HepG2 (cell line): Measurements from ENCODE around the gene PLXNA4. TPM values are rescaled to one million over a fixed set of nuclear protein-coding genes. Genes with fewer than 3 reads are reported as not detected.

ENCODE experiments used
- ATAC-seq: fragments of 200-7000 bp; cut with Tn5 transposase; 3 replicates; pipeline ENCODE4 v1.9.1; 2020; ENCODE audit warnings: mild to moderate bottlenecking, moderate library complexity
- BruUV-seq: library from RNA; stranded (reverse); fragments of 400-500 nt; replicated peaks from 2 replicates; lab custom pipeline; 2021; lab: Mats Ljungman, UMichigan
- CTCF ChIA-PET: fragments of 300-600 bp; formaldehyde crosslinking; extraction: SDS; loops from one replicate; lab custom pipeline; 2021; ENCODE audit warnings: low total read pairs, inconsistent platforms, low intra/inter-chr PET ratio; lab: Yijun Ruan, JAX
- POLR2A ChIA-PET: fragments of 350-600 bp; sonication (Branson Sonifier 250); formaldehyde crosslinking; loops from one replicate; lab custom pipeline; 2020; ENCODE audit warnings: antibody characterized with exemption, inconsistent platforms; lab: Yijun Ruan, JAX
- DNase-seq: peaks from one replicate; pipeline ENCODE4 v3.0.0-alpha.2; 2015; ENCODE audit warnings: low spot score
- FAIRE-seq: peaks from 3 replicates; lab custom pipeline; 2011; peaks lifted over from hg19 to GRCh38; lab: Jason Lieb, UNC
- H2AFZ ChIP-seq: one replicate; pipeline ENCODE4 v1.6.1; 2011; ENCODE audit warnings: low read length, inconsistent platforms
- H3K27ac ChIP-seq: fragments of 300-600 bp; 3 replicates; pipeline ENCODE4 v1.8.0; 2011; ENCODE audit warnings: mixed run types, mild to moderate bottlenecking, mixed read lengths, low read length, inconsistent platforms; ENCODE audit not compliant: insufficient read depth; ENCODE audit errors: extremely low read length
- H3K27me3 ChIP-seq, 2 experiments: fragments of 200-600 bp in 1 of 2; 2 replicates in 1 of 2; 3 replicates in 1 of 2; pipeline versions ENCODE4 v1.6.0 to v1.8.0; 2011; ENCODE audit warnings: low read length in 2 of 2, mild to moderate bottlenecking in 2 of 2, moderate library complexity in 2 of 2, inconsistent platforms in 1 of 2; ENCODE audit not compliant: insufficient read depth in 2 of 2, control insufficient read depth in 1 of 2
- H3K36me3 ChIP-seq, 2 experiments: fragments of 200-600 bp in 1 of 2; replicated peaks in 1 of 2; 2 replicates in 1 of 2; 3 replicates in 1 of 2; pipeline versions ENCODE4 v1.5.1 to v1.8.0; 2011; ENCODE audit warnings: low read length in 2 of 2, inconsistent platforms in 1 of 2; ENCODE audit not compliant: insufficient read depth in 2 of 2, control insufficient read depth in 1 of 2
- H3K4me1 ChIP-seq: 2 replicates; pipeline ENCODE4 v1.5.1; 2012; ENCODE audit warnings: low read length, inconsistent platforms; ENCODE audit not compliant: insufficient read depth
- H3K4me2 ChIP-seq: 2 replicates; pipeline ENCODE4 v1.6.0; 2011; ENCODE audit warnings: low read depth, low read length, inconsistent platforms
- H3K4me3 ChIP-seq, 3 experiments: fragments of 200-600 bp in 1 of 3; sonication (generic), shearing (Covaris generic) in 1 of 3; replicated peaks in 1 of 3; 2 replicates each; pipeline ENCODE4 v1.5.1; 2011 to 2016; ENCODE audit warnings: low read length in 3 of 3, inconsistent platforms in 2 of 3, low read depth in 2 of 3, mild to moderate bottlenecking in 2 of 3, control low read depth in 1 of 3, mixed read lengths in 1 of 3; ENCODE audit not compliant: insufficient read depth in 1 of 3
- H3K79me2 ChIP-seq: one replicate; pipeline ENCODE4 v1.6.1; 2011; ENCODE audit warnings: low read length, inconsistent platforms; ENCODE audit not compliant: insufficient read depth
- H3K9ac ChIP-seq: 2 replicates; pipeline ENCODE4 v1.6.0; 2011; ENCODE audit warnings: mild to moderate bottlenecking, low read depth, low read length, inconsistent platforms; ENCODE audit not compliant: insufficient read depth
- H3K9me3 ChIP-seq: 2 replicates; pipeline ENCODE4 v1.5.1; 2012; ENCODE audit warnings: mild to moderate bottlenecking, low read length
- H4K20me1 ChIP-seq: 2 replicates; pipeline ENCODE4 v1.6.0; 2011; ENCODE audit warnings: inconsistent platforms, mild to moderate bottlenecking, low read length, moderate library complexity; ENCODE audit not compliant: insufficient read depth
- DPF2 ChIP-seq: sonication (generic); formaldehyde crosslinking; IDR thresholded peaks from 2 replicates; pipeline ENCODE4 v1.4.0; 2020; ENCODE audit warnings: mild to moderate bottlenecking, low read depth, missing genetic modification reagents, borderline replicate concordance
- HIVEP1 ChIP-seq: sonication (generic); formaldehyde crosslinking; IDR thresholded peaks from 2 replicates; pipeline ENCODE4 v1.4.0; 2020; ENCODE audit warnings: mild to moderate bottlenecking, missing genetic modification reagents
- MAFF ChIP-seq: IDR thresholded peaks from 2 replicates; pipeline ENCODE4 v1.6.1; 2011; ENCODE audit warnings: low read depth, low read length, improper control_type of control experiment
- POLR2A ChIP-seq, 2 experiments: IDR thresholded peaks; 2 replicates each; pipeline ENCODE4 v1.6.1; 2011; ENCODE audit warnings: low read depth in 2 of 2, low read length in 2 of 2, mild to moderate bottlenecking in 1 of 2, moderate library complexity in 1 of 2; ENCODE audit not compliant: insufficient read depth in 1 of 2
- RBM39 ChIP-seq: fragments of 200-400 bp; formaldehyde crosslinking; IDR thresholded peaks from one replicate; pipeline ENCODE4 v1.6.1; 2018; ENCODE audit warnings: antibody characterized with exemption, mild to moderate bottlenecking, low read depth, low read length; ENCODE audit not compliant: poor library complexity, severe bottlenecking
- SRY ChIP-seq: sonication (generic); formaldehyde crosslinking; IDR thresholded peaks from 2 replicates; pipeline ENCODE4 v1.8.0; 2022; ENCODE audit warnings: mild to moderate bottlenecking, missing genetic modification reagents
- TCF7L2 ChIP-seq: IDR thresholded peaks from 2 replicates; pipeline ENCODE4 v1.6.1; 2011; ENCODE audit warnings: mild to moderate bottlenecking, low read depth, low read length, moderate library complexity
- ZFP36L1 ChIP-seq: sonication (generic); formaldehyde crosslinking; IDR thresholded peaks from 2 replicates; pipeline ENCODE4 v1.8.0; 2022; ENCODE audit warnings: mild to moderate bottlenecking, missing genetic modification reagents, moderate library complexity
- ZFP91 ChIP-seq: sonication (generic); formaldehyde crosslinking; IDR thresholded peaks from 2 replicates; pipeline ENCODE4 v1.9.0; 2022; ENCODE audit warnings: missing genetic modification reagents, mild to moderate bottlenecking, borderline replicate concordance
- ZNF207 ChIP-seq: fragments of 450-650 bp; IDR thresholded peaks from 2 replicates; pipeline ENCODE4 v1.6.1; 2016; ENCODE audit warnings: antibody characterized with exemption, borderline replicate concordance
- ZNF367 ChIP-seq: sonication (generic); formaldehyde crosslinking; IDR thresholded peaks from 2 replicates; pipeline ENCODE4 v1.4.0; 2020; ENCODE audit warnings: missing genetic modification reagents, borderline replicate concordance
- ZNF674 ChIP-seq: sonication (generic); formaldehyde crosslinking; IDR thresholded peaks from 2 replicates; pipeline ENCODE4 v1.5.0; 2020; ENCODE audit warnings: low read depth, mild to moderate bottlenecking, missing genetic modification reagents
- ZNF883 ChIP-seq: sonication (generic); formaldehyde crosslinking; IDR thresholded peaks from 2 replicates; pipeline ENCODE4 v1.5.1; 2020; ENCODE audit warnings: mild to moderate bottlenecking, missing genetic modification reagents; ENCODE audit errors: not compliant biosample characterization
- WGBS: methylation state at CpG from one replicate; pipeline ENCODE4 v1.1.6; 2017; ENCODE audit warnings: low lambda C conversion rate; 5-methylcytosine and 5-hydroxymethylcytosine counted together
- in situ Hi-C: cut with HindIII; loops from 2 replicates; pipeline ENCODE4 v1.10.0; 2017; ENCODE audit warnings: low pct_unique_long_range_greater_than_20kb; ENCODE audit not compliant: extremely low pct_ligation_motif_present
- intact Hi-C: fragments of 100-400 bp; cut with micrococcal nuclease; formaldehyde crosslinking; loops from one replicate; pipeline ENCODE4 v1.10.0; 2022; ENCODE audit not compliant: unreplicated experiment
- polyA plus RNA-seq, 8 experiments: library from polyadenylated mRNA; depleted of rRNA in 3 of 8; stranded (reverse) in 7 of 8; unstranded in 1 of 8; fragments of >200 nt; fragmentation: Illumina TruSeq in 4 of 8; extraction: Trizol in 4 of 8; gene quantifications; 2 replicates each; pipeline versions ENCODE4 v1.2.1 to v1.2.3, GENCODE V29; 2011 to 2016; ENCODE audit warnings: low read depth in 4 of 8, missing spikeins in 1 of 8, mixed read lengths in 1 of 8; ENCODE audit not compliant: insufficient read depth in 1 of 8
- total RNA-seq, 5 experiments: library from RNA; depleted of rRNA; stranded (reverse); fragments of >200 nt; fragmentation: Illumina TruSeq; extraction: Trizol; gene quantifications; 2 replicates each; pipeline ENCODE4 v1.2.3, GENCODE V29; 2016; ENCODE audit warnings: low read depth in 1 of 5
- TF ChIP-seq, protein P1 (sequence below): sonication (generic); formaldehyde crosslinking; IDR thresholded peaks from 2 replicates; pipeline ENCODE4 v1.8.0; 2022; ENCODE audit warnings: missing genetic modification reagents, mild to moderate bottlenecking, borderline replicate concordance
- TF ChIP-seq, protein P2 (sequence below): IDR thresholded peaks from 2 replicates; pipeline ENCODE4 v1.6.1; 2012; ENCODE audit warnings: low read depth, low read length, improper control_type of control experiment
- TF ChIP-seq, protein P3 (sequence below): sonication (generic); formaldehyde crosslinking; IDR thresholded peaks from 2 replicates; pipeline ENCODE4 v1.4.0; 2020; ENCODE audit warnings: mild to moderate bottlenecking, missing genetic modification reagents, borderline replicate concordance

PLXNA4 gene
- total and polyA plus RNA-seq, 2 of the 13 experiments (the other 11 are each of a cell fraction or from before 2014, with no cell fraction given) = 0.01 to 0.04 TPM

GRCh38 chr7:132359743-132360142 lies 216.5 kb downstream of the PLXNA4 start:
- no peak overlapping the region for H3K4me2 ChIP-seq
- intact Hi-C loops (no loop called here), in situ Hi-C loops (no loop called here)
- TF ChIP-seq SRY (no peak), ZFP36L1 (CRISPR knock-in tag) (no peak), MAFF (no peak), DPF2 (no peak), ZNF367 (CRISPR knock-in tag) (no peak), TCF7L2 (no peak), HIVEP1 (no peak), POLR2A (IDR thresholded peaks at IDR 0.05; ENCODE audit: insufficient read depth in 1 of 2, low read depth in 2 of 2, low read length in 2 of 2) (no peak), ZNF207 (no peak), ZNF674 (CRISPR knock-in tag) (no peak), ZFP91 (CRISPR knock-in tag) (no peak), ZNF883 (CRISPR knock-in tag) (no peak), RBM39 (no peak)
- TF ChIP-seq, protein P1, sequence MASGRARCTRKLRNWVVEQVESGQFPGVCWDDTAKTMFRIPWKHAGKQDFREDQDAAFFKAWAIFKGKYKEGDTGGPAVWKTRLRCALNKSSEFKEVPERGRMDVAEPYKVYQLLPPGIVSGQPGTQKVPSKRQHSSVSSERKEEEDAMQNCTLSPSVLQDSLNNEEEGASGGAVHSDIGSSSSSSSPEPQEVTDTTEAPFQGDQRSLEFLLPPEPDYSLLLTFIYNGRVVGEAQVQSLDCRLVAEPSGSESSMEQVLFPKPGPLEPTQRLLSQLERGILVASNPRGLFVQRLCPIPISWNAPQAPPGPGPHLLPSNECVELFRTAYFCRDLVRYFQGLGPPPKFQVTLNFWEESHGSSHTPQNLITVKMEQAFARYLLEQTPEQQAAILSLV (CRISPR knock-in tag) = no peak
- TF ChIP-seq, protein P2, sequence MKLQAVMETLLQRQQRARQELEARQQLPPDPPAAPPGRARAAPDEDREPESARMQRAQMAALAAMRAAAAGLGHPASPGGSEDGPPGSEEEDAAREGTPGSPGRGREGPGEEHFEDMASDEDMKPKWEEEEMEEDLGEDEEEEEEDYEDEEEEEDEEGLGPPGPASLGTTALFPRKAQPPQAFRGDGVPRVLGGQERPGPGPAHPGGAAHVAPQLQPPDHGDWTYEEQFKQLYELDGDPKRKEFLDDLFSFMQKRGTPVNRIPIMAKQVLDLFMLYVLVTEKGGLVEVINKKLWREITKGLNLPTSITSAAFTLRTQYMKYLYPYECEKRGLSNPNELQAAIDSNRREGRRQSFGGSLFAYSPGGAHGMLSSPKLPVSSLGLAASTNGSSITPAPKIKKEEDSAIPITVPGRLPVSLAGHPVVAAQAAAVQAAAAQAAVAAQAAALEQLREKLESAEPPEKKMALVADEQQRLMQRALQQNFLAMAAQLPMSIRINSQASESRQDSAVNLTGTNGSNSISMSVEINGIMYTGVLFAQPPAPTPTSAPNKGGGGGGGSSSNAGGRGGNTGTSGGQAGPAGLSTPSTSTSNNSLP = no peak
- TF ChIP-seq, protein P3, sequence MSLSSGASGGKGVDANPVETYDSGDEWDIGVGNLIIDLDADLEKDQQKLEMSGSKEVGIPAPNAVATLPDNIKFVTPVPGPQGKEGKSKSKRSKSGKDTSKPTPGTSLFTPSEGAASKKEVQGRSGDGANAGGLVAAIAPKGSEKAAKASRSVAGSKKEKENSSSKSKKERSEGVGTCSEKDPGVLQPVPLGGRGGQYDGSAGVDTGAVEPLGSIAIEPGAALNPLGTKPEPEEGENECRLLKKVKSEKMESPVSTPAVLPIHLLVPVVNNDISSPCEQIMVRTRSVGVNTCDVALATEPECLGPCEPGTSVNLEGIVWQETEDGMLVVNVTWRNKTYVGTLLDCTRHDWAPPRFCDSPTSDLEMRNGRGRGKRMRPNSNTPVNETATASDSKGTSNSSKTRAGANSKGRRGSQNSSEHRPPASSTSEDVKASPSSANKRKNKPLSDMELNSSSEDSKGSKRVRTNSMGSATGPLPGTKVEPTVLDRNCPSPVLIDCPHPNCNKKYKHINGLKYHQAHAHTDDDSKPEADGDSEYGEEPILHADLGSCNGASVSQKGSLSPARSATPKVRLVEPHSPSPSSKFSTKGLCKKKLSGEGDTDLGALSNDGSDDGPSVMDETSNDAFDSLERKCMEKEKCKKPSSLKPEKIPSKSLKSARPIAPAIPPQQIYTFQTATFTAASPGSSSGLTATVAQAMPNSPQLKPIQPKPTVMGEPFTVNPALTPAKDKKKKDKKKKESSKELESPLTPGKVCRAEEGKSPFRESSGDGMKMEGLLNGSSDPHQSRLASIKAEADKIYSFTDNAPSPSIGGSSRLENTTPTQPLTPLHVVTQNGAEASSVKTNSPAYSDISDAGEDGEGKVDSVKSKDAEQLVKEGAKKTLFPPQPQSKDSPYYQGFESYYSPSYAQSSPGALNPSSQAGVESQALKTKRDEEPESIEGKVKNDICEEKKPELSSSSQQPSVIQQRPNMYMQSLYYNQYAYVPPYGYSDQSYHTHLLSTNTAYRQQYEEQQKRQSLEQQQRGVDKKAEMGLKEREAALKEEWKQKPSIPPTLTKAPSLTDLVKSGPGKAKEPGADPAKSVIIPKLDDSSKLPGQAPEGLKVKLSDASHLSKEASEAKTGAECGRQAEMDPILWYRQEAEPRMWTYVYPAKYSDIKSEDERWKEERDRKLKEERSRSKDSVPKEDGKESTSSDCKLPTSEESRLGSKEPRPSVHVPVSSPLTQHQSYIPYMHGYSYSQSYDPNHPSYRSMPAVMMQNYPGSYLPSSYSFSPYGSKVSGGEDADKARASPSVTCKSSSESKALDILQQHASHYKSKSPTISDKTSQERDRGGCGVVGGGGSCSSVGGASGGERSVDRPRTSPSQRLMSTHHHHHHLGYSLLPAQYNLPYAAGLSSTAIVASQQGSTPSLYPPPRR (CRISPR knock-in tag) = no peak

More at GRCh38 chr7:132359743-132360142, 216.5 kb downstream of the PLXNA4 start:
- no TSS peak for BruUV-seq
- no peaks in the 10 kb centered on the region for H4K20me1 ChIP-seq
- no peaks in the 10 kb centered on the region for H3K36me3 ChIP-seq
- POLR2A ChIA-PET = no interaction called here
- H3K9me3 ChIP-seq = no peaks in the 10 kb centered on the region
- ATAC-seq = no peak
- H2AFZ ChIP-seq = no peak overlapping the region
- WGBS = 16% methylated on average over 3 of the region's 3 CpGs
- FAIRE-seq = no peak
- no peak for DNase-seq
- CTCF ChIA-PET = no interaction called here
- peaks cover 0 to 9% of the 10 kb centered on the region in 2 experiments; a peak in 2 of 5 replicates for H3K27me3 ChIP-seq
- H3K4me3 ChIP-seq = no peak overlapping the region
- no peak overlapping the region for H3K9ac ChIP-seq
- no peaks in the 10 kb centered on the region for H3K79me2 ChIP-seq
- H3K4me1 ChIP-seq = no peaks in the 10 kb centered on the region
- no peak overlapping the region for H3K27ac ChIP-seq
